GM13977 (cell line): Measurements from ENCODE around the gene TFCP2.

Source experiments
- DNase-seq: peaks from one replicate; pipeline ENCODE4 v3.0.0; 2012; ENCODE audit warnings: low spot score
- in situ Hi-C: fragments of 300-500 bp; cut with MboI; formaldehyde crosslinking; loops from one replicate; pipeline ENCODE4 v1.12.0; 2022; ENCODE audit warnings: low sequenced_read_pairs, low pct_unique_long_range_greater_than_20kb, mixed read lengths, inconsistent platforms; ENCODE audit not compliant: unreplicated experiment
- TF ChIP-seq, protein P1 (sequence below): IDR thresholded peaks from 2 replicates; pipeline ENCODE4 v1.5.1; 2012; ENCODE audit warnings: mild to moderate bottlenecking, control low read depth; ENCODE audit not compliant: insufficient read depth; ENCODE audit errors: extremely low read depth, missing control alignments

TFCP2 gene

GRCh38 chr12:51087818-51088217, 85.1 kb downstream of the TFCP2 start:
- in situ Hi-C loops: no loop called here
- TF ChIP-seq, protein P1, sequence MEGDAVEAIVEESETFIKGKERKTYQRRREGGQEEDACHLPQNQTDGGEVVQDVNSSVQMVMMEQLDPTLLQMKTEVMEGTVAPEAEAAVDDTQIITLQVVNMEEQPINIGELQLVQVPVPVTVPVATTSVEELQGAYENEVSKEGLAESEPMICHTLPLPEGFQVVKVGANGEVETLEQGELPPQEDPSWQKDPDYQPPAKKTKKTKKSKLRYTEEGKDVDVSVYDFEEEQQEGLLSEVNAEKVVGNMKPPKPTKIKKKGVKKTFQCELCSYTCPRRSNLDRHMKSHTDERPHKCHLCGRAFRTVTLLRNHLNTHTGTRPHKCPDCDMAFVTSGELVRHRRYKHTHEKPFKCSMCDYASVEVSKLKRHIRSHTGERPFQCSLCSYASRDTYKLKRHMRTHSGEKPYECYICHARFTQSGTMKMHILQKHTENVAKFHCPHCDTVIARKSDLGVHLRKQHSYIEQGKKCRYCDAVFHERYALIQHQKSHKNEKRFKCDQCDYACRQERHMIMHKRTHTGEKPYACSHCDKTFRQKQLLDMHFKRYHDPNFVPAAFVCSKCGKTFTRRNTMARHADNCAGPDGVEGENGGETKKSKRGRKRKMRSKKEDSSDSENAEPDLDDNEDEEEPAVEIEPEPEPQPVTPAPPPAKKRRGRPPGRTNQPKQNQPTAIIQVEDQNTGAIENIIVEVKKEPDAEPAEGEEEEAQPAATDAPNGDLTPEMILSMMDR: no peak
- peak; percentile 51 for DNase-seq

- in situ Hi-C loops: no loop called here
- TF ChIP-seq, protein P1: no peak
These were observed 86.0 kb downstream of the TFCP2 start for GRCh38 chr12:51086933-51087332.

GRCh38 chr12:51085757-51086156, 87.2 kb downstream of the TFCP2 start:
- TF ChIP-seq, protein P1: no peak
- no peak for DNase-seq
- in situ Hi-C loops: no loop called here

More at GRCh38 chr12:51086933-51087332, 86.0 kb downstream of the TFCP2 start:
- DNase-seq: no peak

DNA sequence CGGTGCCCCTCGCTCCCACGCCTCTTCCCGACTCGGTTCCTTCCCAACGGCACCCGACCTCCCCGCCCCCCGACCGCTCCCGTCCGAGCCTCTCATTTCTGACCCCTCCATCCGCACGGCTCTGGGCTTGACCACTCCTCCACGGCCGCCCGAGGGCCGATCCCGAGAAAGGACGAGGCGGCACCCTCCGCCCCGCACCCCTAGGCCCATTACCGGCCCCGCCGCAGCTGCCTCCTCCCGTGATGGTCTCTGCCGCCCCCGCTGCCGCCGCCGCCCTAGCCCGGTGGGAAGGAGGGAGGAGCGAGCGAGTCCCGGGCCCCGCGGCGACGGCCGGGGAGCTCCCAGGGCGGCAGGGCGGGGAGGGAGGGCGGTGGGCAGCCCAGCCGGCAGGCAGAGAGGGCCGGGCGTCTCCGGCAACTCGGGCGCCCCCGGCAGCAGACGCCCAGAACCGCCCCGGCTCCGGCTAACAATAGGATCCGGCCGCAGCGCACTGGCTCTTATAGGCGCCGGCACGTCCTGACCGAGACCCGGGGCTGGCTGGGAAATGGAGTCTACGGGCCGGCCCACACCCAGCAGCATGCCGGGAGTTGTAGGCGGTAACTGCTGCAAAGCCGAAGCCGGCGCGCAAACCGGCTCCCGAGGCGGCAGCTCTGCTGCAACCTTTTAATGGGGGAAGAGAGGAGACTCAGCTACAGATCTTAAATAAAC, 89.7 kb downstream of the TFCP2 start, which contains the start of gene CSRNP2:
TSS of gene CSRNP2 (minus strand) at position 471 of the 708 bp plus-strand sequence. CDS start 7,035 bp downstream, outside the sequence.
- in situ Hi-C loops: no loop called here
- TF ChIP-seq, protein P1: no peak
- DNase-seq: peak; percentile 97

DNA sequence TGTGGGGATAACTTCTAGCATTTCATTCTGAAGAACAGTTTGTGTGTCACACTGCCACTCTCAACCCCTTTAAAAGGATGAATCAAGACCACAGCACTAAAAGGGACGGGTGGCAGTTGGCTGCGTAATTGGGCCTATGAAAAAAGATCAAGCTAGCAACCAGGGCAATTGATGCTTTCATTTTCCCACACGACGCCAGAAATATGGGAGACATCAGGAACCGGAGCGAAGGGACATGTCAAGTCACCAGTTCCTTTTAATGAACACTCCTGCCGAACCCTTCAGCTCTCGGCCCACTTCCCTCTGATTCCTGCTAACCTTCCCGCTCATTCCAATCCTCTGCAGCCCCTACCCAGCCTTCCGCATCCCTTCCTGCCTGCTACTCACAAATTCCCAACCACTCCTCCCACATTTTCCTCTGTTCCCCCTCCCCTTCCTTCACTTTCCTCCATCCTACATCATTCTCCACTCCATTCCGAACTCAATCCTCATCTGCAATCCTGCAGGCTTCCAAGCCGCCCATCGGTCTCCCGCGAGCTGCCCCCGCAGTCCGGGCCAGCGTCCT, 90.3 kb downstream of the TFCP2 start:
- TF ChIP-seq, protein P1: no peak
- in situ Hi-C loops: no loop called here
- no peak for DNase-seq

- in situ Hi-C loops: no loop called here
- TF ChIP-seq, protein P1: no peak
These were observed 91.5 kb downstream of the TFCP2 start for GRCh38 chr12:51081421-51081820.

More at GRCh38 chr12:51081421-51081820, 91.5 kb downstream of the TFCP2 start:
- no peak for DNase-seq
